Pancreas (tissue), 10 donors: Measurements from ENCODE around the gene DEAF1. TPM values are rescaled to one million over a fixed set of nuclear protein-coding genes. Genes with fewer than 3 reads are reported as not detected.
A peak's percentile ranks its signal among the peaks of the same experiment; 100 is the strongest.

Source experiments
- ATAC-seq, 4 donors: fragments of 200-7000 bp; cut with Tn5 transposase; one replicate each; pipeline versions ENCODE4 v1.8.0 to v1.9.1; 2020; ENCODE audit warnings: mild to moderate bottlenecking in 4 of 4, moderate library complexity in 4 of 4
- DNase-seq, 6 donors: peaks; one replicate each; pipeline ENCODE4 v3.0.0-alpha.2; 2020
- FAIRE-seq: peaks from 2 replicates; lab custom pipeline; 2012; peaks lifted over from hg19 to GRCh38; lab: Jason Lieb, UNC
- H3K27ac ChIP-seq, 4 donors: fragments of 200-600 bp; sonication (generic); 1 replicate in 3 of 4; 2 replicates in 1 of 4; pipeline versions ENCODE4 v1.5.0 to v1.8.0; 2020
- H3K27me3 ChIP-seq, 4 donors: fragments of 200-600 bp; one replicate each; pipeline ENCODE4 v1.8.0; 2021
- H3K36me3 ChIP-seq, 3 donors: fragments of 200-600 bp; sonication (generic) in 1 of 3; one replicate each; pipeline versions ENCODE4 v1.5.0 to v1.8.0; 2020 to 2021
- H3K4me1 ChIP-seq, 3 donors: fragments of 200-600 bp; one replicate each; pipeline ENCODE4 v1.8.0; 2021
- H3K4me3 ChIP-seq, 4 donors: fragments of 200-600 bp; sonication (generic) in 2 of 4; one replicate each; pipeline versions ENCODE4 v1.5.0 to v1.8.0; 2020 to 2021
- H3K9me3 ChIP-seq, 4 donors: fragments of 200-600 bp; one replicate each; pipeline ENCODE4 v1.8.0; 2021
- WGBS, 2 donors: extraction: QIAGEN DNeasy Blood & Tissue Kit; methylation state at CpG; one replicate each; pipeline ENCODE4 v1.1.7; 2013; 5-methylcytosine and 5-hydroxymethylcytosine counted together
- intact Hi-C, 3 donors: fragments of 100-400 bp; cut with DNase I; formaldehyde crosslinking; loops; one replicate each; pipeline versions ENCODE4 v1.11.1 to v1.14.2; 2022
- polyA plus RNA-seq, 2 donors: library from polyadenylated mRNA; stranded (reverse); fragments of 200-250 nt; gene quantifications; one replicate each; pipeline ENCODE4 v1.2.3, GENCODE V29; 2013
- total RNA-seq, 6 donors: library from RNA; stranded (reverse); fragmentation: NEBNext Ultra II Directional in 4 of 6; extraction: Animal tissue kit (Norgen Biotek cat#: 25700) in 4 of 6; gene quantifications; one replicate each; pipeline versions ENCODE4 v1.2.1 to v1.2.4, GENCODE V29; 2021 to 2023
- TF ChIP-seq, protein P1 (sequence below), 4 donors: fragments of 200-600 bp; sonication (generic) in 3 of 4; IDR thresholded peaks; one replicate each; pipeline versions ENCODE4 v1.5.0 to v1.8.0; 2021; ENCODE audit warnings: antibody characterized with exemption in 4 of 4
- donor health status: healthy with polysubstance abuse.
- donor health status: DM: no; HTN: no; CAD: no; lungs with moderate emphysema.
- donor health status: DM: no; HTN: no; CAD: no.
- donor health status: control.
- donor health status: control.
- donor health status: Bipolar disorder and iron deficiency.
- donor health status: DM: yes; HTN: yes; CAD: no.
- donor health status: DM: no; HTN: no; CAD: no.
- donor health status: DM: no; HTN: no; CAD: no.
- donor health status: DM: yes; HTN: yes; CAD: no.

Gene DEAF1
- total and polyA plus RNA-seq, 8 donors: 15.9 to 33.8 (median 21.0) TPM

DNA sequence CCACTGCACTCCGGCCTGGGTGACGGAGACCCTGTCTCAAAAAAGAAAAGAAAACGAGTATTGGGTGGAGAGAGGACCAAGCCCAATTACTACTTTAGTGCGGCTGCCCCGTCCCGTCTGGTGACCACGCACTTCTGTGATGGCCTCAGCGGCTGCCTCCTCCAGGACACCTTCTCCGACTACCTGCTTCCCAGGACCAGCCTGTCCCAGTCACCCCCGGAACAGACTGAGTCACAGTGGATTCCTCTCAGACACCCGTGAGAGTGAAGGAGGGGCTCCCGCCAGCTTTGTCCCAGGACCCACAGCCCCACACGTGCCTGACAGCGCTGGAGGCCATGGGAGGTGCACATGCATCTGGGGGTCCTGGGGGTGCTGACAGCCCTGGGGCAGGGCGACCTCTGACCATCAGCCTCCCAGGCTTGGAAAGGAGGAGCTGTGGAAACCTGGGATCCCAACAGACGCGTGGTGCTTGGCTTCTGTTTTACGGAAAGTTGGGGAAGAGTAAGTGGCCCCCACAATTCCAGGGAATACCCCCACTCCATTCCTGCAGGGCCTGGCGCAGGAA lies 53.1 kb downstream of the DEAF1 start:
- TF ChIP-seq, protein P1, sequence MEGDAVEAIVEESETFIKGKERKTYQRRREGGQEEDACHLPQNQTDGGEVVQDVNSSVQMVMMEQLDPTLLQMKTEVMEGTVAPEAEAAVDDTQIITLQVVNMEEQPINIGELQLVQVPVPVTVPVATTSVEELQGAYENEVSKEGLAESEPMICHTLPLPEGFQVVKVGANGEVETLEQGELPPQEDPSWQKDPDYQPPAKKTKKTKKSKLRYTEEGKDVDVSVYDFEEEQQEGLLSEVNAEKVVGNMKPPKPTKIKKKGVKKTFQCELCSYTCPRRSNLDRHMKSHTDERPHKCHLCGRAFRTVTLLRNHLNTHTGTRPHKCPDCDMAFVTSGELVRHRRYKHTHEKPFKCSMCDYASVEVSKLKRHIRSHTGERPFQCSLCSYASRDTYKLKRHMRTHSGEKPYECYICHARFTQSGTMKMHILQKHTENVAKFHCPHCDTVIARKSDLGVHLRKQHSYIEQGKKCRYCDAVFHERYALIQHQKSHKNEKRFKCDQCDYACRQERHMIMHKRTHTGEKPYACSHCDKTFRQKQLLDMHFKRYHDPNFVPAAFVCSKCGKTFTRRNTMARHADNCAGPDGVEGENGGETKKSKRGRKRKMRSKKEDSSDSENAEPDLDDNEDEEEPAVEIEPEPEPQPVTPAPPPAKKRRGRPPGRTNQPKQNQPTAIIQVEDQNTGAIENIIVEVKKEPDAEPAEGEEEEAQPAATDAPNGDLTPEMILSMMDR (IDR thresholded peaks at IDR 0.05): no peak
- H3K4me3 ChIP-seq: no peak overlapping the region
- intact Hi-C loops: no loop called here
- peaks cover 0 to 9% (median 0%) of the 10 kb centered on the region in 3 donors for H3K36me3 ChIP-seq
- no peak overlapping the region for H3K27ac ChIP-seq
- H3K27me3 ChIP-seq: no peaks in the 10 kb centered on the region
- no peaks in the 10 kb centered on the region for H3K4me1 ChIP-seq
- no peak for FAIRE-seq
- DNase-seq: peak in 1 of 6 donors; percentile 65
- ATAC-seq: no peak
- H3K9me3 ChIP-seq: no peaks in the 10 kb centered on the region
- WGBS, 2 donors: 94% methylated on average over 19 of the region's 19 CpGs

DNA sequence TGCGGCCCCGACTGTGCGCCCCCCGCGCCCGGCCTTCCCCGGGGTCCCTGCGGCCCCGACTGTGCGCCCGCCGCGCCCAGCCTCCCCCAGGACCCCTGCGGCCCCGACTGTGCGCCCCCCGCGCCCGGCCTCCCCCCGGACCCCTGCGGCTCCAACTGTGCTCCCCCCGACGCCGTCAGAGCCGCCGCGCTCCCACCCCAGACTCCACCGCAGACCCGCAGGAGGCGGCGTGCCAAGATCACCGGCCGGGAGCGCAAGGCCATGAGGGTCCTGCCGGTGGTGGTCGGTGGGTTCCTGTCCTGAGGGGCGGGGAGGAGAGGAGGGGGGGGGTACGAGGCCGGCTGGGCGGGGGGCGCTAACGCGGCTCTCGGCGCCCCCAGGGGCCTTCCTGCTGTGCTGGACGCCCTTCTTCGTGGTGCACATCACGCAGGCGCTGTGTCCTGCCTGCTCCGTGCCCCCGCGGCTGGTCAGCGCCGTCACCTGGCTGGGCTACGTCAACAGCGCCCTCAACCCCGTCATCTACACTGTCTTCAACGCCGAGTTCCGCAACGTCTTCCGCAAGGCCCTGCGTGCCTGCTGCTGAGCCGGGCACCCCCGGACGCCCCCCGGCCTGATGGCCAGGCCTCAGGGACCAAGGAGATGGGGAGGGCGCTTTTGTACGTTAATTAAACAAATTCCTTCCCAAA lies 54.9 kb downstream of the DEAF1 start:
- ATAC-seq: no peak
- H3K27ac ChIP-seq: no peak overlapping the region
- TF ChIP-seq, protein P1 (IDR thresholded peaks at IDR 0.05): no peak
- intact Hi-C loops: no loop called here
- H3K9me3 ChIP-seq: no peaks in the 10 kb centered on the region
- DNase-seq: peak in 2 of 6 donors; percentile 46 to 71
- H3K4me1 ChIP-seq: no peaks in the 10 kb centered on the region
- no peak overlapping the region for H3K4me3 ChIP-seq
- peaks cover 0 to 9% (median 0%) of the 10 kb centered on the region in 3 donors for H3K36me3 ChIP-seq
- WGBS, 2 donors: 70 to 71% methylated on average over 39 to 69 of the region's 69 CpGs
- no peak for FAIRE-seq
- no peaks in the 10 kb centered on the region for H3K27me3 ChIP-seq

- no peak overlapping the region for H3K27ac ChIP-seq
- TF ChIP-seq, protein P1 (IDR thresholded peaks at IDR 0.05): no peak
- H3K4me3 ChIP-seq: no peak overlapping the region
- DNase-seq (peak in 1 of 6 donors; percentile 59), FAIRE-seq (no peak), ATAC-seq (no peak)
- intact Hi-C loops: no loop called here
- H3K9me3 ChIP-seq: no peaks in the 10 kb centered on the region
- no peaks in the 10 kb centered on the region for H3K27me3 ChIP-seq
- H3K36me3 ChIP-seq: peaks cover 0 to 9% (median 0%) of the 10 kb centered on the region in 3 donors
- no peaks in the 10 kb centered on the region for H3K4me1 ChIP-seq
- WGBS, 2 donors: 65 to 67% methylated on average over 58 to 80 of the region's 80 CpGs
These were observed 55.6 kb downstream of the DEAF1 start for GRCh38 chr11:639332-639955.

GRCh38 chr11:638631-639331 lies 56.2 kb downstream of the DEAF1 start:
- intact Hi-C loops: no loop called here
- no peak for DNase-seq
- peaks cover 0 to 2% (median 0%) of the 10 kb centered on the region in 3 donors for H3K36me3 ChIP-seq
- no peaks in the 10 kb centered on the region for H3K27me3 ChIP-seq
- no peak overlapping the region for H3K27ac ChIP-seq
- no peaks in the 10 kb centered on the region for H3K9me3 ChIP-seq
- FAIRE-seq: no peak
- WGBS, 2 donors: 82 to 88% methylated on average over 27 to 28 of the region's 28 CpGs
- TF ChIP-seq, protein P1 (IDR thresholded peaks at IDR 0.05): no peak
- H3K4me1 ChIP-seq: no peaks in the 10 kb centered on the region
- no peak for ATAC-seq
- H3K4me3 ChIP-seq: no peak overlapping the region
